Measurements from ENCODE around the gene RBKS. TPM values are rescaled to one million over a fixed set of nuclear protein-coding genes. Genes with fewer than 3 reads are reported as not detected.
A peak's percentile ranks its signal among the peaks of the same experiment; 100 is the strongest.

RBKS gene
- total and polyA plus RNA-seq, 2 of the 13 experiments (the other 11 are each of a cell fraction or from before 2014, with no cell fraction given) = 7.7 to 8.3 TPM

GRCh38 chr2:27890146-27890923 is at the start of gene RBKS, which contains the start of gene BABAM2 (continued):
- no peak for TF ChIP-seq ZNF646 (CRISPR knock-in tag; IDR thresholded peaks at IDR 0.05)
- no peak for TF ChIP-seq MZF1 (CRISPR knock-in tag; IDR thresholded peaks at IDR 0.05; ENCODE audit: borderline replicate concordance)
- TF ChIP-seq PAWR (CRISPR knock-in tag; IDR thresholded peaks at IDR 0.05; ENCODE audit: borderline replicate concordance) = no peak
- peak; percentile 75; the same call in 1 of the 2 replicates for TF ChIP-seq TFAP4 (IDR thresholded peaks at IDR 0.05; ENCODE audit: borderline replicate concordance, low read depth)
- no peak; the same call in 1 of the 2 replicates for TF ChIP-seq ZNF839 (CRISPR knock-in tag; IDR thresholded peaks at IDR 0.05; ENCODE audit: borderline replicate concordance)
- TF ChIP-seq TMF1 (CRISPR knock-in tag; IDR thresholded peaks at IDR 0.05; ENCODE audit: low read depth) = peak; percentile 93; the same call in 1 of the 2 replicates
- TF ChIP-seq ZNF605 (CRISPR knock-in tag; IDR thresholded peaks at IDR 0.05) = peak; percentile 81
- peak; percentile 25; the same call in 1 of the 2 replicates for TF ChIP-seq ZNF260 (CRISPR knock-in tag; IDR thresholded peaks at IDR 0.05; ENCODE audit: borderline replicate concordance, low read depth)
- no peak for TF ChIP-seq ZKSCAN8 (CRISPR knock-in tag; IDR thresholded peaks at IDR 0.05; ENCODE audit: borderline replicate concordance)
- no peak; the same call in 1 of the 2 replicates for TF ChIP-seq JDP2 (CRISPR knock-in tag; IDR thresholded peaks at IDR 0.05; ENCODE audit: borderline replicate concordance)
- peak; percentile 94; the same call in 1 of the 2 replicates for TF ChIP-seq ZNF691 (CRISPR knock-in tag; IDR thresholded peaks at IDR 0.05; ENCODE audit: borderline replicate concordance, low read depth)
- peak; percentile 17; the same call in 1 of the 2 replicates for TF ChIP-seq CTCF (CRISPR knock-in tag; IDR thresholded peaks at IDR 0.05)
- TF ChIP-seq ZBTB20 (CRISPR knock-in tag; IDR thresholded peaks at IDR 0.05; ENCODE audit: borderline replicate concordance, low read depth) = peak; percentile 73
- TF ChIP-seq GPBP1L1 (CRISPR knock-in tag; IDR thresholded peaks at IDR 0.05) = no peak
- no peak for TF ChIP-seq MYNN (CRISPR knock-in tag; IDR thresholded peaks at IDR 0.05; ENCODE audit: low read depth)
- no peak for TF ChIP-seq DNMT3B (CRISPR knock-in tag; conservative IDR thresholded peaks at IDR 0.05)

Data from HepG2 (cell line).